NCI-H1092 treated with DMSO at 0.1 percent for 48 hours (cell line): Measurements from ENCODE around the gene IDI1.

Source experiments
- DNase-seq: peaks from one replicate; lab custom pipeline; 2025; lab: John Stamatoyannopoulos, UW

IDI1 gene

DNA sequence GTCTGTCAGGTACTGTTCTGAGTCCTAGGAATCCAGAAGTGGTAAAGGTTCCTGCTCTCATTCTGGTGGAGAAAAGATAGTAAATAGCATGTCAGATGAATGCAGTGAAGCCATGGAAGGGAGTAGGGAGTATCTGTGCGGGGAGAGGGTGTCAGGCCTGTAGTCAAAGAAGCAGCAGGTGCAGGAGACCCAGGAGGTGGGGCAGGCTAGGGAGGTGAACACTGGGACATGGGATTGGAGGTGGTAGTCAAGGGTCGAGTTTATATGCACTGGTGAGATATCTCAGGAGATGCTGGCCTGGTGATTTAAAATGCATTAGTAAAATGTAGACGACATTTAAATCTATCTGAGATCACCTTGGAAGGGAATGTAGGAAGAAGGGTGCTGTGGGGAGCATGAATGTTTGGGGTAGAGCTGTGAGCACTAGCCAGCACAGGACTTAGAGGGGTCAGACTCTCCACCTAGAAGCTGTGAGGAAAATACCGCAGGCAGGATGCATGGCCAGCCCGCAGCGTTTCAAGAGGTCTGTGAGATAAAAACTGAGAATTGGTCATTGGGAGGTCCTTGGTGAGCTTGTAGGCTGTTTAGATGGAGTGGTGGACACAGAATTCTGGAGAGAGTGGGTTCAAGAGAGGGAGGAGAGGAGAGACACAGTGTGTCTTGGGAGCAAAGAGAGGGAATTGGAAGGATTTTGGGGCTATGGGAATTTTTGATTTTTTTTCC lies 53.9 kb downstream of the IDI1 start:
- no peak for DNase-seq

DNA sequence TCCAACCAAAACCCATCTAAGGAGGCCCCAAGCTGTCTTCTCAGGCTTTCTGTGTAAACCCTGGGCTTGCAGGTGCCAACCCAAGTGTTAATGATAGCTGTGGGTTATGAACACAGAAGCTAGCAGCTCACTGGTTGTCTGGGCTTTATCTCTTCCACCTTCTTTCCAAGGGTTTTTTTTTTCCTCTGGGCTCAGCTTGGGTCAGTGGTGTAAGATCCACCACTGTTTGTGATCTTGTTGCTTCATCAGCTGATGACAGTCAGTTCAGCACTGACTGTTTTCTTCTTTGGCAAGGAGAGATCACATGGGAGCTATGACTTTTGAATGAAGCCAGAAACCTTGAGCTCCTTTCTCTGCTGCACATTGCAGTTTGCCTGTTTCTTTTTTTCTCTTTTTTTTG lies 56.0 kb downstream of the IDI1 start:
- DNase-seq = no peak

DNA sequence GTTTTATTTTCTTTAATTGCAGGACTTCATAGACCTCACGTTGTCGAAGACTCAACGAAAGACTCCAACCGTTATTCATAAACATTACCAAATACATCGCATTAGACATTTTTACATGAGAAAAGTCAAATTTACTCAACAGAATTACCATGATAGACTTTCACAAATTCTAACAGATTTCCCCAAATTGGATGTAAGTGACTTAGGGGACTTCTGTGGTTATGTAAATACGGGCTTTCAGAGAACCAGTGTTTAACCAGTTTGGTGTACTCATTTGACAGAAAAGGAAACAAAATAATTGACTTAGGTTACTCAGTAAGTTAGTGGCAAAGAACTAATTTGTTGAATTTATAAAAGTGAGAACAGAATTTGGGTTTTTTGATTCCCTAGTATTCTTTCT lies 56.5 kb downstream of the IDI1 start:
- DNase-seq = no peak

DNA sequence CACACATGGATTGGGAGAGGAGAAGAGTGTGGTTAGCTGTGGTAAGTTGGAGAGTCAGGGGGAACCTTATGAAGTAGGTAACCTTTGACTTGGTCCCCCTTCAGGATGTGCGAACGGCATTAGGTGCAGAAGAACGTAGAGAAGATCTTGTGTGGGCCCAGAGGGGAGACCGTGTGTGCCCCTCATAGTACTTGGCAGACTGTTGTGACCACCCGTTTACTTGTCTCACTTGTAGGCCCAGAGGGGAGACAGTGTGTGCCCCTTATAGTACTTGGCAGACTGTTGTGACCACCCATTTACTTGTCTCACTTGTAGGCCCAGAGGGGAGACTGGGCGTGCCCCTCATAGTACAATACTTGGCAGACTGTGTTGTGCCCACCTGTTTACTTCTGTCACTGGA lies 58.1 kb downstream of the IDI1 start:
- DNase-seq = no peak
